Measurements from ENCODE around the gene TDP2.

DNA sequence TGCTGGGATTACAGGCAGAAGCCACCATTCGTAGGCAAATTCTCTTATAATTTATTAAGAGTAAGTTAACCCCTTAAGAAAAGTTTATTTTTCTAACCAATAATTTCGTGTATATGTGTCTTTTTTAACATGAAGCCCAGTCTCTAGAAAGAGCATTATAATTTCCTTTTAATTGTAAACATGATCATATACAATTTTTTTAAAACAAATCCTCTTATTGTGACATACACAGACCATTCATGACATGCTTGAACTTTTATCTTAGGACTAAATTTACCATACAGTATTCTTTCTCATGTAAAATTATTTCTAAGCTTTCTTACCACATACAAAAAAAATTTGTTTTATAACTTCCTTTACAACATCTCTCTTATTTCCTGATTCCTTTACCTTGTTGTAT lies 6.9 kb upstream of the TDP2 start:
- TF ChIP-seq, protein P1, sequence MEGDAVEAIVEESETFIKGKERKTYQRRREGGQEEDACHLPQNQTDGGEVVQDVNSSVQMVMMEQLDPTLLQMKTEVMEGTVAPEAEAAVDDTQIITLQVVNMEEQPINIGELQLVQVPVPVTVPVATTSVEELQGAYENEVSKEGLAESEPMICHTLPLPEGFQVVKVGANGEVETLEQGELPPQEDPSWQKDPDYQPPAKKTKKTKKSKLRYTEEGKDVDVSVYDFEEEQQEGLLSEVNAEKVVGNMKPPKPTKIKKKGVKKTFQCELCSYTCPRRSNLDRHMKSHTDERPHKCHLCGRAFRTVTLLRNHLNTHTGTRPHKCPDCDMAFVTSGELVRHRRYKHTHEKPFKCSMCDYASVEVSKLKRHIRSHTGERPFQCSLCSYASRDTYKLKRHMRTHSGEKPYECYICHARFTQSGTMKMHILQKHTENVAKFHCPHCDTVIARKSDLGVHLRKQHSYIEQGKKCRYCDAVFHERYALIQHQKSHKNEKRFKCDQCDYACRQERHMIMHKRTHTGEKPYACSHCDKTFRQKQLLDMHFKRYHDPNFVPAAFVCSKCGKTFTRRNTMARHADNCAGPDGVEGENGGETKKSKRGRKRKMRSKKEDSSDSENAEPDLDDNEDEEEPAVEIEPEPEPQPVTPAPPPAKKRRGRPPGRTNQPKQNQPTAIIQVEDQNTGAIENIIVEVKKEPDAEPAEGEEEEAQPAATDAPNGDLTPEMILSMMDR (IDR thresholded peaks at IDR 0.05) = no peak
- TF ChIP-seq POLR2A (IDR thresholded peaks at IDR 0.05) = no peak

Measured in breast epithelium (tissue), 3 donors.